ENCODE measurements around the gene ZNF598.
A peak's percentile ranks its signal among the peaks of the same experiment; 100 is the strongest.

ZNF598 gene

GRCh38 chr16:2025878-2026460 lies 16.3 kb upstream of the ZNF598 start:
- peaks cover 6 to 51% of the 10 kb centered on the region in 2 donors for H3K4me1 ChIP-seq (ENCODE audit: control insufficient read depth in 1 of 2, insufficient read depth in 2 of 2, low read length in 2 of 2)
- no peak overlapping the region for H3K27ac ChIP-seq (ENCODE audit: low read length)
- H3K9me3 ChIP-seq (ENCODE audit: control insufficient read depth in 1 of 2, low read length in 2 of 2) = no peaks in the 10 kb centered on the region
- no peaks in the 10 kb centered on the region for H3K36me3 ChIP-seq (ENCODE audit: control insufficient read depth in 1 of 2, insufficient read depth in 2 of 2, low read length in 2 of 2)
- no peaks in the 10 kb centered on the region for H3K27me3 ChIP-seq (ENCODE audit: low read depth, low read length)
- peak overlapping the region in 1 of 2 donors; percentile 45 for H3K4me3 ChIP-seq (ENCODE audit: low read depth in 1 of 2, low read length in 2 of 2)

GRCh38 chr16:2025251-2025650 lies 15.6 kb upstream of the ZNF598 start:
- no peak overlapping the region for H3K4me3 ChIP-seq (ENCODE audit: low read depth in 1 of 2, low read length in 2 of 2)
- peaks cover 6 to 57% of the 10 kb centered on the region in 2 donors for H3K4me1 ChIP-seq (ENCODE audit: control insufficient read depth in 1 of 2, insufficient read depth in 2 of 2, low read length in 2 of 2)
- H3K36me3 ChIP-seq (ENCODE audit: control insufficient read depth in 1 of 2, insufficient read depth in 2 of 2, low read length in 2 of 2) = no peaks in the 10 kb centered on the region
- H3K27ac ChIP-seq (ENCODE audit: low read length) = no peak overlapping the region
- H3K27me3 ChIP-seq (ENCODE audit: low read depth, low read length) = no peaks in the 10 kb centered on the region
- H3K9me3 ChIP-seq (ENCODE audit: control insufficient read depth in 1 of 2, low read length in 2 of 2) = no peaks in the 10 kb centered on the region

- Histone ChIP-seq H3K27me3 (ENCODE audit: low read depth, low read length) (peaks cover 5% of the 10 kb centered on the region), H3K36me3 (ENCODE audit: control insufficient read depth in 1 of 2, insufficient read depth in 2 of 2, low read length in 2 of 2) (no peaks in the 10 kb centered on the region), H3K4me1 (ENCODE audit: control insufficient read depth in 1 of 2, insufficient read depth in 2 of 2, low read length in 2 of 2) (peaks cover 6 to 63% of the 10 kb centered on the region in 2 donors), H3K4me3 (ENCODE audit: low read depth in 1 of 2, low read length in 2 of 2) (peak overlapping the region in 1 of 2 donors; percentile 58), H3K9me3 (ENCODE audit: control insufficient read depth in 1 of 2, low read length in 2 of 2) (no peaks in the 10 kb centered on the region), H3K27ac (ENCODE audit: low read length) (no peak overlapping the region)
Observed at GRCh38 chr16:2024032-2024420, 14.4 kb upstream of the ZNF598 start.

- H3K27me3 ChIP-seq (ENCODE audit: low read depth, low read length) = peaks cover 5% of the 10 kb centered on the region
- peaks cover 6 to 59% of the 10 kb centered on the region in 2 donors for H3K4me1 ChIP-seq (ENCODE audit: control insufficient read depth in 1 of 2, insufficient read depth in 2 of 2, low read length in 2 of 2)
- no peaks in the 10 kb centered on the region for H3K9me3 ChIP-seq (ENCODE audit: control insufficient read depth in 1 of 2, low read length in 2 of 2)
- peak overlapping the region; percentile 39 to 58 for H3K4me3 ChIP-seq (ENCODE audit: low read depth in 1 of 2, low read length in 2 of 2)
- H3K27ac ChIP-seq (ENCODE audit: low read length) = no peak overlapping the region
- no peaks in the 10 kb centered on the region for H3K36me3 ChIP-seq (ENCODE audit: control insufficient read depth in 1 of 2, insufficient read depth in 2 of 2, low read length in 2 of 2)
Observed at GRCh38 chr16:2023092-2024031, 13.7 kb upstream of the ZNF598 start.

GRCh38 chr16:2022723-2023091 lies 13.1 kb upstream of the ZNF598 start:
- Histone ChIP-seq H3K9me3 (ENCODE audit: control insufficient read depth in 1 of 2, low read length in 2 of 2) (no peaks in the 10 kb centered on the region), H3K36me3 (ENCODE audit: control insufficient read depth in 1 of 2, insufficient read depth in 2 of 2, low read length in 2 of 2) (no peaks in the 10 kb centered on the region), H3K27me3 (ENCODE audit: low read depth, low read length) (peaks cover 5% of the 10 kb centered on the region), H3K4me1 (ENCODE audit: control insufficient read depth in 1 of 2, insufficient read depth in 2 of 2, low read length in 2 of 2) (peaks cover 3 to 53% of the 10 kb centered on the region in 2 donors), H3K27ac (ENCODE audit: low read length) (no peak overlapping the region), H3K4me3 (ENCODE audit: low read depth in 1 of 2, low read length in 2 of 2) (peak overlapping the region; percentile 33 to 58)

GRCh38 chr16:2019921-2020831 lies 10.6 kb upstream of the ZNF598 start:
- Histone ChIP-seq H3K27ac (ENCODE audit: low read length) (no peak overlapping the region), H3K4me3 (ENCODE audit: low read depth in 1 of 2, low read length in 2 of 2) (no peak overlapping the region), H3K36me3 (ENCODE audit: control insufficient read depth in 1 of 2, insufficient read depth in 2 of 2, low read length in 2 of 2) (no peaks in the 10 kb centered on the region), H3K9me3 (ENCODE audit: control insufficient read depth in 1 of 2, low read length in 2 of 2) (no peaks in the 10 kb centered on the region), H3K27me3 (ENCODE audit: low read depth, low read length) (peaks cover 5% of the 10 kb centered on the region), H3K4me1 (ENCODE audit: control insufficient read depth in 1 of 2, insufficient read depth in 2 of 2, low read length in 2 of 2) (peaks cover 0 to 34% of the 10 kb centered on the region in 2 donors)

GRCh38 chr16:2019518-2019920 lies 9.9 kb upstream of the ZNF598 start, which contains the start of gene NPW:
Gene NPW, plus strand, starts transcription at chr16:2019785.
- Histone ChIP-seq H3K27me3 (ENCODE audit: low read depth, low read length) (peaks cover 5% of the 10 kb centered on the region), H3K27ac (ENCODE audit: low read length) (no peak within 1 kb of the TSS), H3K4me1 (ENCODE audit: control insufficient read depth in 1 of 2, insufficient read depth in 2 of 2, low read length in 2 of 2) (peaks cover 0 to 34% of the 10 kb centered on the region in 2 donors), H3K4me3 (ENCODE audit: low read depth in 1 of 2, low read length in 2 of 2) (no peak within 1 kb of the TSS), H3K9me3 (ENCODE audit: control insufficient read depth in 1 of 2, low read length in 2 of 2) (no peaks in the 10 kb centered on the region), H3K36me3 (ENCODE audit: control insufficient read depth in 1 of 2, insufficient read depth in 2 of 2, low read length in 2 of 2) (no peaks in the 10 kb centered on the region)

GRCh38 chr16:2016407-2016922 lies 6.8 kb upstream of the ZNF598 start:
- Histone ChIP-seq H3K36me3 (ENCODE audit: control insufficient read depth in 1 of 2, insufficient read depth in 2 of 2, low read length in 2 of 2) (no peaks in the 10 kb centered on the region), H3K27ac (ENCODE audit: low read length) (no peak overlapping the region), H3K9me3 (ENCODE audit: control insufficient read depth in 1 of 2, low read length in 2 of 2) (no peaks in the 10 kb centered on the region), H3K4me1 (ENCODE audit: control insufficient read depth in 1 of 2, insufficient read depth in 2 of 2, low read length in 2 of 2) (peaks cover 0 to 16% of the 10 kb centered on the region in 2 donors), H3K27me3 (ENCODE audit: low read depth, low read length) (peaks cover 5% of the 10 kb centered on the region), H3K4me3 (ENCODE audit: low read depth in 1 of 2, low read length in 2 of 2) (no peak overlapping the region)

- Histone ChIP-seq H3K36me3 (ENCODE audit: control insufficient read depth in 1 of 2, insufficient read depth in 2 of 2, low read length in 2 of 2) (no peaks in the 10 kb centered on the region), H3K27me3 (ENCODE audit: low read depth, low read length) (peaks cover 5% of the 10 kb centered on the region), H3K9me3 (ENCODE audit: control insufficient read depth in 1 of 2, low read length in 2 of 2) (no peaks in the 10 kb centered on the region), H3K4me3 (ENCODE audit: low read depth in 1 of 2, low read length in 2 of 2) (no peak overlapping the region), H3K27ac (ENCODE audit: low read length) (no peak overlapping the region), H3K4me1 (ENCODE audit: control insufficient read depth in 1 of 2, insufficient read depth in 2 of 2, low read length in 2 of 2) (peaks cover 0 to 15% of the 10 kb centered on the region in 2 donors)
Observed at GRCh38 chr16:2015947-2016208, 6.3 kb upstream of the ZNF598 start.

GRCh38 chr16:2015117-2015946 lies 5.7 kb upstream of the ZNF598 start:
- Histone ChIP-seq H3K27ac (ENCODE audit: low read length) (no peak overlapping the region), H3K4me3 (ENCODE audit: low read depth in 1 of 2, low read length in 2 of 2) (no peak overlapping the region), H3K9me3 (ENCODE audit: control insufficient read depth in 1 of 2, low read length in 2 of 2) (no peaks in the 10 kb centered on the region), H3K27me3 (ENCODE audit: low read depth, low read length) (peaks cover 5% of the 10 kb centered on the region), H3K4me1 (ENCODE audit: control insufficient read depth in 1 of 2, insufficient read depth in 2 of 2, low read length in 2 of 2) (peaks cover 3 to 13% of the 10 kb centered on the region in 2 donors), H3K36me3 (ENCODE audit: control insufficient read depth in 1 of 2, insufficient read depth in 2 of 2, low read length in 2 of 2) (no peaks in the 10 kb centered on the region)
